HCT116 (cell line): ENCODE measurements around the gene TPM3.

Experiments
- EZH2 ChIP-seq: fragments of 200-600 bp; sonication (generic); IDR thresholded peaks from 2 replicates; pipeline ENCODE4 v1.6.1; 2017; ENCODE audit warnings: antibody characterized with exemption, mixed run types
- EZH2phosphoT487 ChIP-seq: fragments of 200-600 bp; IDR thresholded peaks from 2 replicates; pipeline ENCODE4 v1.6.1; 2018; ENCODE audit warnings: antibody characterized with exemption, borderline replicate concordance
- POLR2A ChIP-seq: IDR thresholded peaks from 2 replicates; pipeline ENCODE4 v1.7.0; 2011; ENCODE audit warnings: borderline replicate concordance; ENCODE audit not compliant: insufficient read depth, insufficient read length; ENCODE audit errors: extremely low read depth
- RAD21 ChIP-seq: IDR thresholded peaks from 2 replicates; pipeline ENCODE4 v1.6.1; 2012; ENCODE audit warnings: low read depth, mild to moderate bottlenecking
- SIN3A ChIP-seq: IDR thresholded peaks from 2 replicates; pipeline ENCODE4 v1.6.1; 2012; ENCODE audit warnings: low read depth
- SP1 ChIP-seq: IDR thresholded peaks from 2 replicates; pipeline ENCODE4 v1.6.1; 2012; ENCODE audit warnings: low read depth
- YY1 ChIP-seq: IDR thresholded peaks from 2 replicates; pipeline ENCODE4 v1.6.1; 2011; ENCODE audit warnings: low read length, low read depth, moderate library complexity, mild to moderate bottlenecking; ENCODE audit not compliant: insufficient replicate concordance; ENCODE audit errors: extremely low read depth
- TF ChIP-seq, protein P1 (sequence below), 3 experiments: fragments of 200-600 bp in 1 of 3; sonication (generic) in 1 of 3; IDR thresholded peaks in 2 of 3; conservative IDR thresholded peaks in 1 of 3; 2 replicates each; pipeline ENCODE4 v1.5.1; 2012 to 2017; ENCODE audit warnings: low read depth in 2 of 3, low read length in 2 of 3, antibody characterized with exemption in 1 of 3, borderline replicate concordance in 1 of 3, control low read depth in 1 of 3, mild to moderate bottlenecking in 1 of 3, mixed read lengths in 1 of 3, mixed run types in 1 of 3, moderate library complexity in 1 of 3; ENCODE audit not compliant: insufficient read depth in 1 of 3
- TF ChIP-seq, protein P2 (sequence below): IDR thresholded peaks from 2 replicates; pipeline ENCODE4 v1.6.1; 2012

DNA sequence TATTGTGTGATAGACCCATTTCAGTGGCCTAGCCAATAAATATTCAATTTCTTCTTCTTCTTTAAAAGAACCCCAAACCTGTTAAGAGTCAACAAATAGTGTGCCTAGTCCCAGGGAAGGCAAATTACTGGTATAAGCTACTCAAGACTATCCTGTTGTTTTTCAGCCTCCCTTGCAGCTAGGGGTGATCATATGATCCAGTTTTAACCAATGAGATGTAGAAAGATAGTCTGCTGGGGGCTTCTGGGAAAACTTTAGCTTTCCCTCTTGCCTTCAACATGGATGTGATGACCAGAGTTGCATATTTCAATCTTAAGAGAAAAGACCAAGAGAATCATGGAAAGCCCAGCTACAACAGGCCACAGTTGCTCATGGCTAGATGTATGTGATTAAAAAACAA, 32.3 kb downstream of the TPM3 start:
- TF ChIP-seq EZH2, result no peak
- TF ChIP-seq, protein P1, sequence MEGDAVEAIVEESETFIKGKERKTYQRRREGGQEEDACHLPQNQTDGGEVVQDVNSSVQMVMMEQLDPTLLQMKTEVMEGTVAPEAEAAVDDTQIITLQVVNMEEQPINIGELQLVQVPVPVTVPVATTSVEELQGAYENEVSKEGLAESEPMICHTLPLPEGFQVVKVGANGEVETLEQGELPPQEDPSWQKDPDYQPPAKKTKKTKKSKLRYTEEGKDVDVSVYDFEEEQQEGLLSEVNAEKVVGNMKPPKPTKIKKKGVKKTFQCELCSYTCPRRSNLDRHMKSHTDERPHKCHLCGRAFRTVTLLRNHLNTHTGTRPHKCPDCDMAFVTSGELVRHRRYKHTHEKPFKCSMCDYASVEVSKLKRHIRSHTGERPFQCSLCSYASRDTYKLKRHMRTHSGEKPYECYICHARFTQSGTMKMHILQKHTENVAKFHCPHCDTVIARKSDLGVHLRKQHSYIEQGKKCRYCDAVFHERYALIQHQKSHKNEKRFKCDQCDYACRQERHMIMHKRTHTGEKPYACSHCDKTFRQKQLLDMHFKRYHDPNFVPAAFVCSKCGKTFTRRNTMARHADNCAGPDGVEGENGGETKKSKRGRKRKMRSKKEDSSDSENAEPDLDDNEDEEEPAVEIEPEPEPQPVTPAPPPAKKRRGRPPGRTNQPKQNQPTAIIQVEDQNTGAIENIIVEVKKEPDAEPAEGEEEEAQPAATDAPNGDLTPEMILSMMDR (IDR thresholded peaks at IDR 0.05 in 2 of 3, conservative IDR thresholded peaks at IDR 0.05 in 1 of 3; ENCODE audit: borderline replicate concordance in 1 of 3, insufficient read depth in 1 of 3, low read depth in 2 of 3, low read length in 2 of 3), result no peak
- no peak for TF ChIP-seq SP1
- TF ChIP-seq RAD21, result no peak
- no peak for TF ChIP-seq YY1
- no peak for TF ChIP-seq POLR2A
- TF ChIP-seq, protein P2, sequence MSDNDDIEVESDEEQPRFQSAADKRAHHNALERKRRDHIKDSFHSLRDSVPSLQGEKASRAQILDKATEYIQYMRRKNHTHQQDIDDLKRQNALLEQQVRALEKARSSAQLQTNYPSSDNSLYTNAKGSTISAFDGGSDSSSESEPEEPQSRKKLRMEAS, result no peak
- TF ChIP-seq EZH2phosphoT487, result no peak
- no peak for TF ChIP-seq SIN3A
